ENCODE results near the gene RNF169.
A peak's percentile ranks its signal among the peaks of the same experiment; 100 is the strongest.
"Not testable (repeated sequence)": the region's sequence is repeated elsewhere in the genome, so short reads cannot be mapped to it uniquely, and the experiment has no call there.

The RNF169 gene

GRCh38 chr11:74806267-74806666, 57.6 kb downstream of the RNF169 start:
- no peak overlapping the region for H3K4me3 ChIP-seq (ENCODE audit: low read length)
- H3K4me1 ChIP-seq (ENCODE audit: control insufficient read depth, insufficient read depth, low read length) = no peaks in the 10 kb centered on the region
- H3K9ac ChIP-seq (ENCODE audit: low read depth, low read length) = no peak overlapping the region
- no peaks in the 10 kb centered on the region for H3K27me3 ChIP-seq (ENCODE audit: control insufficient read depth, insufficient read depth, low read length)
- no peak overlapping the region for H3K4me2 ChIP-seq (ENCODE audit: low read length)
- H3K9me3 ChIP-seq (replicated peaks; ENCODE audit: low read length) = no peaks in the 10 kb centered on the region
- H3K36me3 ChIP-seq (ENCODE audit: insufficient read depth, low read length) = no peaks in the 10 kb centered on the region

GRCh38 chr11:74809801-74810200, 61.2 kb downstream of the RNF169 start:
- Histone ChIP-seq H3K36me3 (ENCODE audit: insufficient read depth, low read length) (no peaks in the 10 kb centered on the region), H3K4me1 (ENCODE audit: control insufficient read depth, insufficient read depth, low read length) (no peaks in the 10 kb centered on the region), H3K9ac (ENCODE audit: low read depth, low read length) (no peak overlapping the region), H3K27me3 (ENCODE audit: control insufficient read depth, insufficient read depth, low read length) (no peaks in the 10 kb centered on the region), H3K4me2 (ENCODE audit: low read length) (no peak overlapping the region), H3K9me3 (replicated peaks; ENCODE audit: low read length) (no peaks in the 10 kb centered on the region), H3K4me3 (ENCODE audit: low read length) (no peak overlapping the region)

- H3K36me3 ChIP-seq (ENCODE audit: insufficient read depth, low read length) = peaks cover 14% of the 10 kb centered on the region
- no peak overlapping the region for H3K4me3 ChIP-seq (ENCODE audit: low read length)
- no peaks in the 10 kb centered on the region for H3K27me3 ChIP-seq (ENCODE audit: control insufficient read depth, insufficient read depth, low read length)
- H3K9me3 ChIP-seq (replicated peaks; ENCODE audit: low read length) = no peaks in the 10 kb centered on the region
- no peak overlapping the region for H3K4me2 ChIP-seq (ENCODE audit: low read length)
- H3K4me1 ChIP-seq (ENCODE audit: control insufficient read depth, insufficient read depth, low read length) = peaks cover 24% of the 10 kb centered on the region
- no peak overlapping the region for H3K9ac ChIP-seq (ENCODE audit: low read depth, low read length)
Measured at GRCh38 chr11:74815966-74816365, 67.3 kb downstream of the RNF169 start.

GRCh38 chr11:74816664-74817063, 68.0 kb downstream of the RNF169 start:
- Histone ChIP-seq H3K4me1 (ENCODE audit: control insufficient read depth, insufficient read depth, low read length) (peaks cover 26% of the 10 kb centered on the region), H3K36me3 (ENCODE audit: insufficient read depth, low read length) (peaks cover 14% of the 10 kb centered on the region), H3K9me3 (replicated peaks; ENCODE audit: low read length) (no peaks in the 10 kb centered on the region), H3K4me3 (ENCODE audit: low read length) (no peak overlapping the region), H3K9ac (ENCODE audit: low read depth, low read length) (no peak overlapping the region), H3K27me3 (ENCODE audit: control insufficient read depth, insufficient read depth, low read length) (no peaks in the 10 kb centered on the region), H3K4me2 (ENCODE audit: low read length) (no peak overlapping the region)

GRCh38 chr11:74818283-74818946, 69.8 kb downstream of the RNF169 start:
- Histone ChIP-seq H3K9ac (ENCODE audit: low read depth, low read length) (no peak overlapping the region), H3K4me2 (ENCODE audit: low read length) (no peak overlapping the region), H3K9me3 (replicated peaks; ENCODE audit: low read length) (no peaks in the 10 kb centered on the region), H3K36me3 (ENCODE audit: insufficient read depth, low read length) (peaks cover 17% of the 10 kb centered on the region), H3K4me1 (ENCODE audit: control insufficient read depth, insufficient read depth, low read length) (peaks cover 37% of the 10 kb centered on the region), H3K27me3 (ENCODE audit: control insufficient read depth, insufficient read depth, low read length) (no peaks in the 10 kb centered on the region), H3K4me3 (ENCODE audit: low read length) (no peak overlapping the region)

GRCh38 chr11:74819400-74819799, 70.8 kb downstream of the RNF169 start:
- Histone ChIP-seq H3K4me3 (ENCODE audit: low read length) (no peak overlapping the region), H3K9ac (ENCODE audit: low read depth, low read length) (no peak overlapping the region), H3K9me3 (replicated peaks; ENCODE audit: low read length) (no peaks in the 10 kb centered on the region), H3K36me3 (ENCODE audit: insufficient read depth, low read length) (peaks cover 22% of the 10 kb centered on the region), H3K27me3 (ENCODE audit: control insufficient read depth, insufficient read depth, low read length) (no peaks in the 10 kb centered on the region), H3K4me1 (ENCODE audit: control insufficient read depth, insufficient read depth, low read length) (peaks cover 37% of the 10 kb centered on the region), H3K4me2 (ENCODE audit: low read length) (no peak overlapping the region)

- H3K36me3 ChIP-seq (ENCODE audit: insufficient read depth, low read length) = peaks cover 22% of the 10 kb centered on the region
Measured at GRCh38 chr11:74820763-74821162, 72.1 kb downstream of the RNF169 start.

GRCh38 chr11:74822170-74822569, 73.5 kb downstream of the RNF169 start:
- Histone ChIP-seq H3K9me3 (replicated peaks; ENCODE audit: low read length) (no peaks in the 10 kb centered on the region), H3K4me2 (ENCODE audit: low read length) (no peak overlapping the region), H3K9ac (ENCODE audit: low read depth, low read length) (no peak overlapping the region), H3K4me3 (ENCODE audit: low read length) (no peak overlapping the region), H3K4me1 (ENCODE audit: control insufficient read depth, insufficient read depth, low read length) (peaks cover 37% of the 10 kb centered on the region), H3K36me3 (ENCODE audit: insufficient read depth, low read length) (peaks cover 26% of the 10 kb centered on the region), H3K27me3 (ENCODE audit: control insufficient read depth, insufficient read depth, low read length) (no peaks in the 10 kb centered on the region)

More at GRCh38 chr11:74820763-74821162, 72.1 kb downstream of the RNF169 start:
- H3K4me1 ChIP-seq (ENCODE audit: control insufficient read depth, insufficient read depth, low read length) = peaks cover 37% of the 10 kb centered on the region
- no peak overlapping the region for H3K4me2 ChIP-seq (ENCODE audit: low read length)
- no peaks in the 10 kb centered on the region for H3K27me3 ChIP-seq (ENCODE audit: control insufficient read depth, insufficient read depth, low read length)
- no peaks in the 10 kb centered on the region for H3K9me3 ChIP-seq (replicated peaks; ENCODE audit: low read length)
- H3K9ac ChIP-seq (ENCODE audit: low read depth, low read length) = peak overlapping the region; percentile 38
- H3K4me3 ChIP-seq (ENCODE audit: low read length) = no peak overlapping the region

GRCh38 chr11:74824285-74824982, 75.8 kb downstream of the RNF169 start:
- Histone ChIP-seq H3K9me3 (replicated peaks; ENCODE audit: low read length) (no peaks in the 10 kb centered on the region), H3K9ac (ENCODE audit: low read depth, low read length) (no peak overlapping the region), H3K4me1 (ENCODE audit: control insufficient read depth, insufficient read depth, low read length) (peaks cover 29% of the 10 kb centered on the region), H3K27me3 (ENCODE audit: control insufficient read depth, insufficient read depth, low read length) (no peaks in the 10 kb centered on the region), H3K36me3 (ENCODE audit: insufficient read depth, low read length) (peaks cover 21% of the 10 kb centered on the region), H3K4me3 (ENCODE audit: low read length) (no peak overlapping the region), H3K4me2 (ENCODE audit: low read length) (no peak overlapping the region)

- not testable (repeated sequence) for H3K27me3 ChIP-seq (ENCODE audit: control insufficient read depth, insufficient read depth, low read length); H3K9ac ChIP-seq (ENCODE audit: low read depth, low read length); H3K4me2 ChIP-seq (ENCODE audit: low read length); H3K4me3 ChIP-seq (ENCODE audit: low read length); H3K9me3 ChIP-seq (replicated peaks; ENCODE audit: low read length)
- Histone ChIP-seq H3K36me3 (ENCODE audit: insufficient read depth, low read length) (peaks cover 18% of the 10 kb centered on the region), H3K4me1 (ENCODE audit: control insufficient read depth, insufficient read depth, low read length) (peaks cover 17% of the 10 kb centered on the region)
Measured at GRCh38 chr11:74825596-74825995, 76.9 kb downstream of the RNF169 start.

GRCh38 chr11:74826901-74827300, 78.3 kb downstream of the RNF169 start:
- H3K4me3 ChIP-seq (ENCODE audit: low read length) = no peak overlapping the region
- peaks cover 10% of the 10 kb centered on the region for H3K4me1 ChIP-seq (ENCODE audit: control insufficient read depth, insufficient read depth, low read length)
- no peak overlapping the region for H3K9ac ChIP-seq (ENCODE audit: low read depth, low read length)
- H3K36me3 ChIP-seq (ENCODE audit: insufficient read depth, low read length) = peaks cover 29% of the 10 kb centered on the region
- no peaks in the 10 kb centered on the region for H3K27me3 ChIP-seq (ENCODE audit: control insufficient read depth, insufficient read depth, low read length)
- no peak overlapping the region for H3K4me2 ChIP-seq (ENCODE audit: low read length)
- H3K9me3 ChIP-seq (replicated peaks; ENCODE audit: low read length) = no peaks in the 10 kb centered on the region

- Histone ChIP-seq H3K4me1 (ENCODE audit: control insufficient read depth, insufficient read depth, low read length) (peaks cover 7% of the 10 kb centered on the region), H3K4me2 (ENCODE audit: low read length) (no peak overlapping the region), H3K27me3 (ENCODE audit: control insufficient read depth, insufficient read depth, low read length) (no peaks in the 10 kb centered on the region), H3K9ac (ENCODE audit: low read depth, low read length) (no peak overlapping the region), H3K36me3 (ENCODE audit: insufficient read depth, low read length) (peaks cover 38% of the 10 kb centered on the region), H3K4me3 (ENCODE audit: low read length) (no peak overlapping the region), H3K9me3 (replicated peaks; ENCODE audit: low read length) (no peaks in the 10 kb centered on the region)
Measured at GRCh38 chr11:74837191-74837590, 88.5 kb downstream of the RNF169 start.

Data from skeletal muscle satellite cell (primary cell).